Vagina (tissue), 2 donors: ENCODE results near the gene ACACA.
"Not testable (repeated sequence)": the region's sequence is repeated elsewhere in the genome, so short reads cannot be mapped to it uniquely, and the experiment has no call there.

Source experiments
- CTCF ChIP-seq, 3 experiments: fragments of 450-650 bp in 2 of 3; fragments of 200-600 bp in 1 of 3; sonication (generic) in 1 of 3; IDR thresholded peaks; one replicate each; pipeline ENCODE4 v1.5.1; 2017 to 2019; ENCODE audit warnings: antibody characterized with exemption in 3 of 3, mild to moderate bottlenecking in 2 of 3, moderate library complexity in 2 of 3
- POLR2A ChIP-seq, 2 donors: fragments of 450-650 bp; IDR thresholded peaks; one replicate each; pipeline ENCODE4 v1.6.1; 2017; ENCODE audit warnings: antibody characterized with exemption in 2 of 2, mild to moderate bottlenecking in 2 of 2, moderate library complexity in 2 of 2

DNA sequence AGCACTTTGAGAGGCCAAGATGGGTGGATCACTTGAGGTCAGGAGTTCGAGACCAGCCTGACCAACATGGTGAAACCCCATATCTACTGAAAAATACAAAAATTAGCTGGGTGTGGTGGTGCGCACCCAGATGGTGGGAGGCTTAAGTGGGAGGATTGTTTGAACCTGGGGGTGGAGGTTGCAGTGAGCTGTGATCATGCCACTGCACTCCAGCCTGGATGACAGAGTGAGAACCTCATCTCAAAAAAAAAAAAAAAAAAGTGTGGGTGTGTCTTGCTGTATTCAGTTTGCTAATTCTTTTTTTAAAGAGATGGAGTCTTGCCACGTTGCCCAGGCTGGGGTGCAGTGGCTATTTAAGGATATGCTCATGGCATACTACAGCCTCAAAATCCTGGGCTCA lies 333.2 kb downstream of the ACACA start:
- not testable (repeated sequence) for TF ChIP-seq CTCF, POLR2A (IDR thresholded peaks at IDR 0.05)
